Measurements from ENCODE around the gene SLC46A1.
A peak's percentile ranks its signal among the peaks of the same experiment; 100 is the strongest.
"Not testable (repeated sequence)": the region's sequence is repeated elsewhere in the genome, so short reads cannot be mapped to it uniquely, and the experiment has no call there.

Gene SLC46A1

DNA sequence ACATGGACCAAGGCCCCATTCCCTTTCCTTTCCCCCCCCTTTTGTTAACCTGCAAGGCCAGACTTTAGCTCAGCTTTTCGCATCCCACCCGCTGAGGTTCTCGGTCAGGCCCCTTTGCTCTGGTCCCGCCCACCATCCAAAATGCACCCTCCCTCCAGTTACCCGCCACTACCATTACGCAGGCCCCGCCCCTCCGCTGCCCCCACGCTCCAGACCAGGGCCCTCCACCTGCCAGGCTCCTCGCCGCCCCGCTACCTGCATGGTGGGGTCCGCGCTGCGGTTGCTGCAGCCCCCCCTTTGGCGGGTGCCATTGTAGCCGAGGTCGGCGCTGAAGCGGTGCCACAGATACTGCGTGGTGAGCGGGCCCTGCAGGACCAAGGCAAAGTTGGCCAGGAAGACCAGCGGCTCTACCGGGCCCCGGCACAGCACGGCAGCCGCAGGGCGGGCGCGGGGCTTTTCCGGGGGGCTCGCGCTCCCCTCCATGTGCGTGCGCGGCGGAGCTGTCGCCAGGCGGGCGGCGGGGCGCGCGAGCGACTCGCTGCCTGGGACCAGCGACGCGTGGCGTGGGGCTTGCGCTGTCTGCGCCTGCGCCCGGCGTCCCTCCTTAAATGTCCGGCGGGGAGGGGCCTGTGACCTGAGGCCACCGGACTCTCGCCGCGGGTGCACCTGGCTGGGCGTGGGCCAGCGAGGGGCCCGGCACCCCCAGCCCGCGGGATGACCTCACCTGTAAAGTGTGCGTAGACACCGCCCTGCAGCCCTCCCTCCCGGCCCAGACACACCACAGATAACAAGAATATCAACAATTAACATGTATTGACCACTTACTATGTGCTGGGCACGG is at the start of gene SLC46A1:
SLC46A1 (minus strand) TSS at position 581 of the 841 bp plus-strand sequence; CDS start at position 483, 98 bp downstream.
- peak in 1 of 2 donors; percentile 50 for DNase-seq (ENCODE audit: low read depth in 1 of 2, low spot score in 1 of 2)

DNA sequence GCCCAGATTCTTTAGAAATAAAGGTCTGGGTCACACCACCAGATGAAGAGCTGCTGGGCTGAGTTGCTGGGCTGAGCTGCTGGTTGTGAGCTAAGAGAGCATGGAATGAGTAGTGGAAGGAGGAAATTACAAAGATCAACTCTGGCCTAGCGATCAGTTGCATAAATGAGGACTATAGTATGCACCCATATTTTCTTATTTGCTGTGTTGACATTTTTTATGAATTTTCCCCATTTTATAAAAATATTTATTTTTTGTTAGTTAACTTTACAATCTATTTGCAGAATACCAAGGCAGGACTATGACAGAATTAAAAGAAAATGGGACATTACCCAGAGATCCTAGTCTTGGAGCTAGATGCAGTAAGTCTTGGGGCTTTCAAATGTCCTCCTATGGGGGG is 43.8 kb upstream of the SLC46A1 start:
- no peak for DNase-seq (ENCODE audit: low read depth in 1 of 2, low spot score in 1 of 2)

DNA sequence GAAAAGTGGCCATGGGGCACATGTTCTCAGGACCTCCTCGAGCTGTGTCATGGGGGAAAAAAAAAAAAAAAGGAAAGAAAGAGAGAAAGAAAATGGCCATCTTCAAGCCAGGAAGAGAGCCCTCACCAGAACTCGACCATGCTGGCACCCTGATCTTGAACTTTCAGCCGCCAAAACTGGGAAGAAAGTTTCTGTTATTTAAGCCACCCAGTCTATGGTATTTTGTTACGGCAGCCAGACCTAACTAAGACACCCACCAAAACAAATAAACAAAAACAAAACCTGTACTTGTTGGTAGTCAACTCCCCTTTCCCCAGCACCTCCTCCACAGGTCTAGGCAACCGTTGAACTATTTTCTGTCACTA is 41.4 kb upstream of the SLC46A1 start:
- no peak for DNase-seq (ENCODE audit: low read depth in 1 of 2, low spot score in 1 of 2)

DNA sequence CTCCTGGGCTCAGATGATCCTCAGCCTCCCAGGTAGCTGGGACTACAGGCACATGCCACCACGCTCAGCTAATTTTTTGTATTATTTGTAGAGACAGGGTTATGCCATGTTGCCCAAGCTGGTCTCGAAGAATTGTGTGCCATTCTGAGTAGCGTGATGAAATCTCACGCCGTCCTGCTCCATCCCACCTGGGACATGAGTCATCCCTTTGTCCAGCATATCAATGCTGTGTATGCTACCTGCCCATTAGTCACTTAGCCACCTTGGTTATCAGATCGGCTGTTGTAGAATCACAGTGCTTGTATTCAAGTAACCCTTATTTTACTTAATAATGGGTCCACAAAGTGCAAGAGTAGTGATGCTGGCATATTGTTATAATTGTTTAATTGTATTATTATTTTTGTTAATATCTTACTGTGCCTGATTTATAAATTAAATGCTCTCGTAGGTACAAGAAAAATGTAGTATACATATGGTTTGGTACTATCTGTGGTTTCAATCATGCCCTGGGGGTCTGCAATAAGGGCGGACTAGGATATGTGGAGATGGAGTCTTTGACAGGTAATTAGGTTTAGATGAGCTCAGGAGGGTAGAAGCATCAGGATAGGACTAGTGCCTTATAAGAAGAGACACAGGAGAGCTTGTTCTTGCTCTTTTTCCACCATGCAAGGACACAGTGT is 40.8 kb upstream of the SLC46A1 start:
- no peak for DNase-seq (ENCODE audit: low read depth in 1 of 2, low spot score in 1 of 2)

DNA sequence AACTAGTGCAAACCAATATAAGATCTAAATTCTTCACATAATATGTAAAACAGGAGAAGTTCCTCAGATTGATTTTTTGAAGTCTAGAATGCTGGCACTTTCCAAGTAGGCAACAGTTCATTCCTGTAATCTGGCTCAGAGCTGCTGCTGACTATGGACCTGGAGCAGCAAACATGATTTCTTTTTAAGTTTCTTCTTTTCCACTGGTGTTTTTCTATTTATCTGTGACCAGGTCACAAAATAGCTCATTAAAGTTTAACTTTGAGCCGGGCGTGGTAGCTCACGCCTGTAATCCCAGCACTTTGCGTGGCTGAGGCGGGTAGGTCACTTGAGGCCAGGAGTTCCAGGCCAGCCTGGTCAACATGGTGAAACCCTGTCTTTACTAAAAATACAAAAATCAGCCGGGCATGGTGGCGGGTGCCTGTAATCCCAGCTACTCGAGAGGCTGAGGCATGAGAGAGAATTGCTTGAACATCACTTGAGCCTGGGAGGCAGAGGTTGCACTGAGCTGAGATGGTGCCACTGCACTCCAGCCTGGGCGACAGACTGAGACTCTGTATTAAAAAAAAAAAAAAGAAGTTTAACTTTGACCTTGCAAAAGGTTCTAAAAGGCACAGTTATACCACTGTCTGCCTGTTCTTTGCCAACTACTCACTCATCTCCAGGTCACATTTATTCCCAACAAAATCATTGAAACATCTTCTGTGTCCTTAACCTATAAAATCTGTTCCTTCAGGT is 38.1 kb upstream of the SLC46A1 start:
- no peak for DNase-seq (ENCODE audit: low read depth in 1 of 2, low spot score in 1 of 2)

DNA sequence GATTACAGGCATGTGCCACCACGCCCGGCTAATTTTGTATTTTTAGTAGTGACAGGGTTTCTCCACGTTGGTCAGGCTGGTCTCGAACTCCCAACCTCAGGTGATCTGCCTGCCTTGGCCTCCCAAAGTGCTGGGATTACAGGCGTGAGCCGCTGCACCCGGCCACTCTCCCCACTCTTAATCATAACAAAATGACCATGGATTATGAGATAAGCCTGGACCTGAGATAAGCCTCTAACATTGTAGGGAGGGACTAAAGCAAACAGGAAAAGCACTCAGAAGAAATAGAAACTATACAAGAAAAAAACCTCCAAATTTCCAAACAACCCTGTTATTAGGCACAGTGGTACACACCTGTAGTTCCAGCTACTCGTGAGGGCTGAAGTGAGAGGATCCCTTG is 28.3 kb upstream of the SLC46A1 start:
- DNase-seq (ENCODE audit: low read depth in 1 of 2, low spot score in 1 of 2): not testable (repeated sequence)

DNA sequence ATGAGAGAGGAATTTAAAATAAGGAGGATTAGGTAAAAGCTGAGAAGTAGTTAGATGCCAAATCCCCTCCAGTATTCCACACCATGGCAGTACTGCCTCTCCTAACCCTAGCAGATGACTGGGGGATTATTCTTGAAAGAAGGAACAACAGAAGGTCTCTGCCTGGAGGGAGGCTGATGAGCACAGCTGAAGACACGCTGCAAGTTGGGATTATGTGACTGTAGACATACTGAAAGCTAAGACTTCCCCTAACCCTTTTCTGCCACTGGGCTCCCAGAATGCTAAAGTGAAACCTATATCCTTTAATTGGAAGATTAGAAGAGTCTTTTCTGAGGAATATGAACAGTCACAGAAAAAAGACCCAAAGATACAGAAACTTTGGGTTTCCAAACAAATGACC is 27.7 kb upstream of the SLC46A1 start:
- no peak for DNase-seq (ENCODE audit: low read depth in 1 of 2, low spot score in 1 of 2)

DNA sequence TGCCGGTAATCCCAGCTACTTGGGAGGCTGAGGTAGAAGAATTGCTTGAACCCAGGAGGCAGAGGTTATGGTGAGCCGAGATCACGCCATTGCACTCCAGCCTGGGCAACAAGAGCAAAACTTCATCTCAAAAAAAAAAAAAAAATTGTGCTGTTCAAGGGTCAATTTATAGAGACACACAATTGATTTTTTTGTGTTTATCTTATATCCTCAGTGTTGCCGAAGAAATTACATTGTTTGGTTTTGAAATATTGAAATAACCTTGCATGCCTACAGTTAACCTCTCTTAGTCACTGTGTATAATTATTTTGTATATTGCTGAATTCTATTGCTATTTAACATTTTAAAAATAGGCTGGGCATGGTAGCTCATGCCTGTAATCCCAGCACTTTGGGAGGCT is 22.0 kb upstream of the SLC46A1 start:
- DNase-seq (ENCODE audit: low read depth in 1 of 2, low spot score in 1 of 2): not testable (repeated sequence)

DNA sequence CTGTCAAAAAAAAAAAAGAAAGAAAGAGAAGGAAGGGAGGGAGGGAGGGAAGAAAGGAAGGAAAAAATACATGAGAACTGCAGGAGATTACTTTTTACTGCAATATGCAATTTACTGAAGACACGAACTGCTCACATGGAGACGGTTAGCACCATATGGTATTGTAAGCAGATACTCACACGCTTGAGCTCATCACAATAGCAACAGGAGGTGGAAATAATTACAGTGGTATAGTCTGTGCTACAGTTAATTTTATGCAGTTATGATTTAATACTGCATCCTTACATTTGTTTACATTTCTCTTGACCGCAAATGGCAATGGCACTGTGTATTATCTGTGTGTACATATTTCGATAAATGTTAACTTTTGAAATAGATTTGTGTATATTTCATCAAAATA is 21.4 kb upstream of the SLC46A1 start:
- DNase-seq (ENCODE audit: low read depth in 1 of 2, low spot score in 1 of 2): no peak

DNA sequence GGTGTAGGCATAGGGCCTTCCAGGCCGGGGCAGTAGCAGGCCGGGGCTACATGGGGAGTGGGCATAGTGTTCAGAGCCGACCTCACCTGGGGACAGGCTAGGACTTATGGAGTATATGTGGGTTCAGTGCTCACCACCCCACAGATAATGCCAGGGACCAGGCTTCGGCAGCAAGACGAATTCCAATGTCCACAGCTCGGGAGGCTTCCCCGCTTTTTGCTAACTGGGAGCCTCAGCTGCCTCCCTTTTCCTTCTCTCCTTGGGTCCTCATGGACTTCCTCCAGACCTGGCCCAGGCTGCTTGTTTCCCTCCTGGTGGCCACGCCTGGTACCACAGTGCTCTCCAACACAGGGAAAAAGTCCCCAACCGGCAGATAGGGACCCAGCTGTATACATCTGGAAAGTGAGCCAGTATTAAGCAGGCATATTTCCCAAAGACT is 20.1 kb upstream of the SLC46A1 start:
- DNase-seq (ENCODE audit: low read depth in 1 of 2, low spot score in 1 of 2): no peak

DNA sequence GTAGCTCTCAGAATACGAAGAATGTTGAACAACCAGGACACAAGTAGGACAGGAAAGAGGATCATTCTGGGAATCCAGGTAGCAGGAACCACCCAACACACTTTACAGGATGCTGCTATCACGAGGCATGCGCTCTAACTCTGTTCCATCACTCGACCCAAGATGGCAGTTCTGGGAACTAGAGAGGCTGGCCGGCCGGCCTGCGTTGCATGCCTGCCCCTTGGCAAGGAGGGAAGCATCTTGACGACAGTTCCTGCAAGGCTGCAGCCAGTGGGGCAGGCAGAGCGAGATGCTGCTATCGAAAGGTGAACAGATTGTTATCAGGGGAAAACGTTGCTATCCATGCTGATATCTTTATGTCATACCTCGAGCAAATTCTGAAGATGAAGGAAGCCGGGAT is 19.2 kb upstream of the SLC46A1 start:
- no peak for DNase-seq (ENCODE audit: low read depth in 1 of 2, low spot score in 1 of 2)

DNA sequence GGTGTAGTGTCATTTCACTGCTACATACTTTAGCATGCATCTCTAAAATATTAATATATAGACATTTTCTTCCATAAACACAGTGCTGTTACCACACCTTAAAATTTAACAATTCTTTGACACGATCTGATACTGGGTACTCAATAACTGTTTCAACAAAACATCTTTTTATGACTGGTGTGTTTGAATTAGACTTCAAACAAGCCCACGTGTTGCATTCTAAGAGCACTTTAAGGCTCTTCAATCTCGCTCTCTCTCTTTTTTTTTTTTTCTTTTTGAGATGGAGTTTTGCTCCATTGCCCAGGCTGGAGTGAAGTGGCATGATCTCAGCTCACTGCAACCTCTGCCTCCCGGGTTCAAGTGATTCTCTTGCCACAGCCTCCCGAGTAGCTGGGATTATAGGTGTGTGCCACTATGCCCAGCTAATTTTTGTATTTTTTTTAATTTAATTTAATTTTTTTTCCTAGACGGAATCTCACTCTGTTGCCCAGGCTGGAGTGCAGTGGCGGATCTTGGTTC is 15.8 kb upstream of the SLC46A1 start:
- DNase-seq (ENCODE audit: low read depth in 1 of 2, low spot score in 1 of 2): no peak

DNA sequence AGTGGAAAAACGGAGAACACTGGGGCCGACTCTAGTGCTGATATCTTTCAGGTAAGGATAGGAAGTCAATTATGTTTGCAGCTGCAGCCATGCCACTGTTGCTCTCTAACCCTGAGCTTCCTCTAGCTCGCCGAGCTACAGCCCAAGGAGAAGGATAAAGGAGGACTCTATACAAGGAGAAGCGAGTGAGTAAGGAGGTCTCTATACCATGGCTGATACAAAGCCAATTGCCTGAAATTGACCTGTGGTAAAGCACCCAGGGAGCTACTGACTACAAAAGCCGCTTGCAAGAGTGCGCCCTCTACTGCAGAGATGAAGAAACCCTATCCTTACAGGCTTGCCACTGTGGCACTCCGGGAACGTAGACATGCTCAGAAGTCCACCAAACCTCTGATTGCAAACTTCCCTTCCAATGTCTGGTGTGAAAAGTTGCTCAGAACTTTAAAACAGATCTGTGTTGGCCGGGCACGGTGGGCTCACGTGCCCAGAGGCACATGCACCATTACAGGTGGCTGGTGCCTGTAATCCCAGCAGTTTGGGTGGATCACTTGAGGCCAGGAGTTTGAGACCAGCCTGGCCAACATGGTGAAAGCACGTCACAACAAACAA is 10.8 kb upstream of the SLC46A1 start:
- peak; percentile 13 to 14 for DNase-seq (ENCODE audit: low read depth in 1 of 2, low spot score in 1 of 2)

DNA sequence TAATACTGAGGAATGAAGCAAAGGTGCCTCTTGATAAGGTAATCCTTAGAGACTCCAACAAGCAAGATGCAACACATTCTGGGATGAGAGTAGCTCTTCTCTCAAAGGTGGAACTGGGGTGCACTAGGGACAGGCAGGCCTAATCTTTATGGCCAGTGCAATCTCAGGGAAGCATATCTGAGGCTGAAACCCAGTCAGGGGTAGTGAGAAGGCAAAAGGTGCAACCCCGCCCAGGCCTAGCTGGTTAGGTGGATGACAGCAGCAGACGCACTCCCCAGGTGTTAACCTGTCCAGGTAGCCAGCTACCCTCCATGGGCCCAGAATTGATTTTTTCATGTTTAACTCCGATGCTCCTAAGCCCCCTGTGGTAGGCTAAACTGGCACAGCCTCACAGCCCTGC is 9.9 kb upstream of the SLC46A1 start:
- DNase-seq (ENCODE audit: low read depth in 1 of 2, low spot score in 1 of 2): no peak

DNA sequence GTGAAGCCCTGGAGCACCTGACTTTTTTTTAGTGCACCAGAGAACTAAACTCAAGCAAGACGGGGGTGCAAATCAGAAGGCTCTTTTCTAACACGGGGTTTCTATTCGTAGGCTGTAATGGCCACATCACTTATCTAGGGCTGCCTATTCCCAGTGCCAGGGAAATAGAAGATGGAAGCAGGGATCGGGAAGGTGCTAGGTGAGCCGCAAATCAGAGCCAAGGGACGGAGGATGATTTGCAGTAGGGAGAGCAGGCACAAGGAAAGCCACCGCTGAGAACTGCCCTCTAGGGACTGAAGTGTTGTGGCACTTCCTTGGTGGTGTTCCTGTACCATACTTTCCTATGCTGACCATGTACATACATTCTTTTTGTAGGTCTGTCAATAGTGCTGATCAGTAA is 7.8 kb upstream of the SLC46A1 start:
- no peak for DNase-seq (ENCODE audit: low read depth in 1 of 2, low spot score in 1 of 2)

DNA sequence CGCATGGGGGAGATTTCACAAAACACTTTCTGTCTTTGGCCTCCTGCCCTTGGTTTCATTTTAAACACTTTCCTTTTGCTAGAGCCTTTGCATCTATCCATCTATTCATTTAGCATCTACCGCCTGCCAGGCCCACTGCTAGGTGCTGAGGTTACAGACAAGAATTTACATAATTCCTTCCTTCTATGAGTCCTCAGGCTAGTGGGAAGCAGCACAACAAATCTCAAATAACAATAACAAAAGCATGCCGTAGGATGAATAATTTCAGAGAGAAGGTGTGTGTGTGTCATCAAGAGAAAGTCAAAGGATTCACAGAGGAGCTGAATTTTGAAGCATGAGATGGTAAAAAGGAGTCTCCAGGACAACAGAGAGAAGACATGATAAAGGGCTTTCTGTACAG is 6.1 kb upstream of the SLC46A1 start:
- no peak for DNase-seq (ENCODE audit: low read depth in 1 of 2, low spot score in 1 of 2)

DNA sequence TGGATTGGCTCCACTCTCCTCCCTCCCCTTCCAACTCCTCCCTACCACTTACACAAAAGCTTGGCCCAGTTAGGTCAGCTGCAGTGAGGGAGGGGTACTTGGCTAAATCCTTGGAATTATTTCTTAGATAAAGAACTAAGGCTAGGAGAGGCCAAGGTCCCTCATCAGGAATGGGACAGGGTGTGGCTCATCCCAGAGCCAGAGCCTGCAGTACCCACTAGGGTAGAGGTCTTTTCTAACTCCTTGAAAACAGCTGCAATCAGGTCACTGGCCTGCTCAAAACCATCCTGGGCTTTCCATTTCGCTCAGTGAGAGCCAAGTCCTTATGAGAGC is 1.9 kb upstream of the SLC46A1 start:
- DNase-seq (ENCODE audit: low read depth in 1 of 2, low spot score in 1 of 2): no peak

DNA sequence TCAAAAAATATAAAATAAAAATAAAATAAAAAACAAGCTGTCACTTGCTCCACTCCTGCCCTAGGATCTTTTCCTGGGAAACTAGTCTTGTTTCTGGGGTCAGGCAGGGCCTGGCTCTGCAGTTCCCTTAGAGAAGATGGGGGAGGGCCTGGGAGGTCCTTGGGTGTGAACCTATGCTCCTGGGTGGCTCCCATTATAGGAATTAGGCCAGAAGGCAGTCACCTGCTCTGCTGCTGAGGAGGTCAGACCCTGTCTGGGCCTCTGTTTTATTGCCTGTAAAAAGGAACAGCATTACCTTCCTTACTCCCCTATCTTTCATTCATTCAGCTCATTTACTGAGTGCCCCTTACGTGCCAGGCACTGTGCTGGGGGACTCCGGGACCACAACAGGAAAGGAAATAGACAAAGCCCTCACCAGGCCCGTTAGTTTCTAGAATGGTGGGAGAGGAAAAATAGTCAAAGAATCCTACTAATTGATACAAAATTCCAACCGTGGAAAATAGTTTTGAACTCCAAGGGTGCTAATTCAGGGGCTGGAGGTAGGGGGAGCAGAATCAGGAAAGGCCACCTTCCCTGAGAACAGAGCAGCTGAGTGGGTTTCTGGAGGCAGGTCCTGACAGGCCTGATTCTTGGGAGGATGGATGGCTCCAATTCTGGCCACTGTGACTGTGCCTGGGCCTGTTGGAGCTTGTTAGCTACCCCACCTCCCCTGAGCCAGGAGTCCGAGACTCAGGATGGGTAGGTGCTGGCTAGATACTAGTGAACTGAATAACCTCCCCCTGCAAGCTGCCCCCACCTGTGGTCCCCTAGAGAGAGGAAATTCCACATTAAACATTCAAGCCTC is 1.3 kb upstream of the SLC46A1 start:
- no peak for DNase-seq (ENCODE audit: low read depth in 1 of 2, low spot score in 1 of 2)

DNA sequence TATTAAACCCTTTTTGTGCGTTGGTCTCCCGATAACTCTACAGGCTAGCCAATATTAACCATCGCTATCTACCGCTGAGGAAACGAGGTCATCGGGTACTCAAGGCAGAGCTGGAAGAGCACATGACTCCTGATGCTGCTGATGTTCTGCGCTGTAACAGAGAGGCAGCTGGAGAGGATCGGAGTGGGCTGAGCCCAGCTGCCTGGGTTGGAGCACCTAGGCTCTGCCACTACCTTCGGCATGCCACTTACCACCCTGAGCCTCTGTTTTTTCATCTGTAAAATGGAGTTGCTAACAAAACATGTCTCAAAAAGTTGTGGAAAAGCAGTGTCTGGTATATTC is 432 bp upstream of the SLC46A1 start:
- DNase-seq (ENCODE audit: low read depth in 1 of 2, low spot score in 1 of 2): no peak

DNA sequence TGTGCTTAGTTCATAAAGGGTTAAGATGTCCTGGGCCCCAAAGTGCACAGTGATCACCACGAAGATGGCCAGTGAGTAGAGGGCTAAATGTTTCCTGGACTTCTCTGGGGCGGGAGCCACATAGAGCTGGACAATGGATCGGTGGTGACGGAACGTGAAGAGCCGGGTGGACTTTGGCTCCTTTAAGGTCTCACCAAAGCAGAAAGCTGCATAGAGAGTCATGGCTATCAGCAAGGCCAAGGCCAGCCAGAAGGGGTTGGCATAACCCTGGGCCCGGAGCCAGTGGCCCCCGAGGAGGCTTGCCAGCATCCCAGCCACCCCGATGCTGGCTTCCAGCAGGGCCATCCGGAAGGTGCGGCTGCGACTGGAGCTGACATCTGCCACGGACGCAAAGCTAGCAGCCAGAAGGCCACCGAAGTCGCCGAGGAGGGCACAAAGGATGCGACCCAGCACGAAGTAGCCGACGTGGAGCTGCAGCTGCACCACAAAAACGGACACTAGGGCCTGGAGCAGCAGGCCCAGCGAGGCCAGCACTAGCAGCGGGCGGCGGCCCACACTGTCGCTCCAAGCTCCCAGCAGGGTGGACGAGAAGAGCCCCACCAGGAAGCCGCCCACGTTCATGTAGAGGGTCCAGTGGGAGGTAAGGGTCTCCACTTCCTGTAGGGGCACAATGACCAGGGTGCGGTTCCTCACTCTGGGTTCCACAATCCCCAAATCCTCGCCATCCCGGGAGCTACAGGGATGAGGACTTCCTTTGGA is 1.0 kb downstream of the SLC46A1 start:
- no peak for DNase-seq (ENCODE audit: low read depth in 1 of 2, low spot score in 1 of 2)
